NAMALWA (cell line): ENCODE data around the gene KATNIP.

Source experiments
- DNase-seq: peaks from one replicate; pipeline ENCODE4 v3.0.0-alpha.2; 2015; ENCODE audit warnings: low spot score

The KATNIP gene

GRCh38 chr16:27549746-27550581, at the start of gene KATNIP, which contains the start of gene GTF3C1:
Gene KATNIP, plus strand, starts transcription at chr16:27550144. Its CDS starts 27 bp downstream, at chr16:27550171.
Gene GTF3C1, minus strand, starts transcription at chr16:27549913. Its CDS starts 23 bp downstream, at chr16:27549890.
- DNase-seq, result peak; percentile 99

- no peak for DNase-seq
Measured at GRCh38 chr16:27500801-27501200, 49.1 kb upstream of the KATNIP start.

- DNase-seq, result no peak
Measured at GRCh38 chr16:27503662-27504061, 46.3 kb upstream of the KATNIP start.

DNA sequence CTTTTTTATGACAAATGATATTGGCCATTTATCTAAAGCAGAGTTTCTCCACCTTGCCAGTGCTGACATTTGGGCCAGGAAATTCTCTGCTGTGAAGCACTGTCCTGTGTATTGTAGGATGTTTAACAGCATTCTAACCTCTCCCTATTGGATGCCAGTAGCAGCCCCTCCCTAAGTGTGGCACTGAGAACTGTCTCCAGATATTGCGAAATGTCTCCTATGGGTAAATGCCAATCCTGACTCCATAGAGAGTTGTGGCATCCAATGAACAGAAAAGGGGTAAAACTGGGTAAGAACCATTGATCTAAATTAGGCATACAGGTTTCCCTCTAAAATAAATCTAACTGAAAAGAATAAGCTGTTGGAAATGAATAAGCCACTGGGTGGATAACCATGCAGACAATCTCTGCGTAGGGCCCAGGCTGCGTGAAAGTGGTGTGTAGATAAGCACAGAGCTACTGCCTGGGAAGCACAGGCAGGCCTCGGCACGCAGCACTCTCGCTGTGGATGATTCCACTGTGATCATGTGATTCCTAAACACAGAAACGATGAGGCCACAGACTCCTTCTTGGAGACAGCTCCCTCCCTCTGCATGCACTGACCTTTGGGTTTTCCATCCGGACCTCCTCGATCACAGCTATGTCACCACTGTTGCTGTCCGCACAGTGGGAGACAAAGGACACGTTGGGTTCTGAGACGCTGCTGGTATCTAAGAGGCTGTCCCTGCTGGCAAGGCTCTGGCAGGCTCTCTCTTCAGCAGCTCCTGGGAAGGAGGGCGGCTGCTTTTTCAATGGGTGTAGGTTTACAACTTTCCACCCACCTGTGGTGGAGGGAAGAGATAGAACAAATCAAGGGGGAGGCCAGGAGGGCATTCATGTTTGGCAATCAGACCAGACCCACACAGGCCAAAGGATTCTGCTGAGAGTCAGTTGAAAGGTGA, 44.4 kb upstream of the KATNIP start:
- no peak for DNase-seq

DNA sequence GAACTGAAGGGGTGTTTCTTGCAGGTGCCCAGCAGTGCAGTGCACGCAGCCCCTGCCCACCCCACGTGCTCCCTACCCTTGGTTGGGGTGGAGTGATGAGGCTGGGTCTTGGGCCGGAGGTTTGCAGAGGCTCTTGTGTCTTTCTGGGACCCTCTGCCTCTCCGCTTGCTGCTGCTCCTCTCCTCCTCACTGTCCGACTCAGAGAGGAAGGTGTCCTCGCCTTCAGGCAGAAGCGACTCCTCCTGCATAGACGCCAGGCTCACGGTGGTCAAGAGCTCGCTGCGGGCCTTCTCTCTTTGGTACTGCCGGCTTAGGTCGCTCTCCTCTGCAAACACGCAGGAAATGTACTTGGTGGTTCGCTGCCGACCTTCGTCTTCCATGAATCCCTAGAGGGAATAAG, 43.2 kb upstream of the KATNIP start:
- DNase-seq, result no peak

DNA sequence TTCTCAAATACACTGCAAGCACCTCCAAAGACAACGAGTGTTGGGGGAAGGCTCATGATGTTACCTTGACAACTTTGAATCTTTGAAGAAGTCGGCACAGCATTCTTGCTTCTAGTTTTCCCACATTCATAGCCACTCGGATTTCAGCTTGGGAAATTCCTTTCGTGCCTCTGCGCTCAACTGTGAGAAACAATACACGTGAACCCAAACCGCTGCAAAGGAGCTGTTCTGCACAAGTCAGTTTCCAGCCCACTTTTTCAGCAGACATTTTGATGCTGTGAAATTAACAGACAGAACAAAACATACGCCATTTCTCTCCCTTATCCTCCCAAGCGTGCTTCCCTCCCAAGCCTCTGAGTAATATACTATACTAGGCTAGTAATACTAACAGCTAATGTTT, 41.5 kb upstream of the KATNIP start:
- no peak for DNase-seq

DNA sequence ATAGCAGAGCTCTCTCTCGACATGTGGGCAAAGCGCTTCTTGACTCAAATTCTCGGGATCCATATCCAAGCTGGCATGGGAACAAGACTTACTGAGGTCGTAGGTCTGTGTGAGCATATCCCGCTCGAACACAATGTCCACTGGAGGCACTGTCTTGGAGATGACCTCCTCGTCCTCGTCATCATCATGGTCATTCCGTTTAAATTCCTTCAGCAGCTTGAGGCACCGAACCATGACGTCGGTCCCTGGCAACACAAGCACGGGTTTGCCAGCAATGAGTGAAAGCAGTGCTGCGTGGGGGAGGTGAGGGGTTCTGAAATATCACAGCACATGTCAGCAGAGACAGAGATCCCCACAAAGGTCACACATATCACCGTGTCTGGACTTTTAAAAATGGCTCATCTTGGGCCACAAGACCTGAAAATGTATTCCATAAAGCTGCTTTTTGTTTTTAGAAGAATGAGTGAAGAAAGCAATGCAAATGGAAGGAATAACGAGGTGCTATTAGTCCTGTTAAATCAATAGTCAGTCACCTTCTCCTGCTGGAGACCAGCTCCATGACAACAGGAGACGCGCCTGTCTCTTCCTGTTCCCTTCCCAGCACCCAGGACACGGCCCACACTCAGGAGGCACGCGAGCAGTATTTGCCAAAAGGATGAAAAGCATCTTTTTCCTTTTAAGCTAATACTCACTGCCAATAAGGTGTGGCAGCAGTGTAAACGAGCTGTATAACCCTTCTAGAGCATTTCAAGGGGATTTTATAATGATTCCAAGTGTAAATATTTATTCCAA, 38.1 kb upstream of the KATNIP start:
- DNase-seq, result no peak

- DNase-seq, result no peak
Measured at GRCh38 chr16:27514806-27515205, 35.1 kb upstream of the KATNIP start.

DNA sequence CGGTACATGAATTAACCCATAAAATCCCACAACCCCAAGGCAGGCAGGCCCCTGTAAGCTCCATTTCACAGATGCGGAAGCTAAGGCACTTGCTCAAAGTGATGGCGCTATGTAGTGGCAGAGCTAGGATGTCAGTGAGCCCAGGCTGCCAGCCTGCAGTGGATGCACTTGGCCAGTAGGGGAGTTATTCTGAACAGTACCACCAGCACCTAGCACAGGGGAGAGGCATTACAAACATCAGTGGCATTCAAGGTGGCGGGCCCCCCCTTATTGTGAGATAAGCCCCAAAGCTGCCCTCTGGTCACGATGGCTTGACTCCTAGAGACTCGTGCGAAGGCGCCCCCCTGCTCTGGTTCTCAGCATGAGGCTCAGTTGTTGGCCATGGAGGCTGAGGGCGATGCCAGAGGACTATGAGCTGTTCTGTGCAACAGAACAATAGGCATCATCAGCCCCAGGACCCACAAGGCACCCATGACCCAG, 34.0 kb upstream of the KATNIP start:
- peak; percentile 62 for DNase-seq

GRCh38 chr16:27516365-27516764, 33.6 kb upstream of the KATNIP start:
- DNase-seq, result no peak

- DNase-seq, result no peak
Measured at GRCh38 chr16:27517664-27518063, 32.3 kb upstream of the KATNIP start.

DNA sequence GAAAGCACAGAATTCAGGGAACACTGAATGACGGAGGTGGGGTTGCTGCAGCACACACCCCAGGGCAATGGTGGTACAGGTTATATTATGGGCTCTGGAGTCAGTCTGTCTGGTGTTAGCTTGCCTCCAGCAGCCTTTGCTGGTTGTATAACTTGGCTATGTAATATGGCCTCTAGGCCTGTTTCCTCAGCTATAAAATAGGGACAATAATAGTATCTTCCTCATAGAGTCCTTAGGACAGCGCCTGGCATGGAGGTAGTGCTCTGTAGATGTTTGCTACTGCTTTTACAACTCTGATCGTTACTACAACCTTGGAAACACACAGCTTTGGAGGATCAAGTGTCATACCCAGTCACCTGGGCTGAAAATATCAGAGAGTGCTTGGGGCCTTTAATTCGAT, 31.7 kb upstream of the KATNIP start:
- no peak for DNase-seq

DNA sequence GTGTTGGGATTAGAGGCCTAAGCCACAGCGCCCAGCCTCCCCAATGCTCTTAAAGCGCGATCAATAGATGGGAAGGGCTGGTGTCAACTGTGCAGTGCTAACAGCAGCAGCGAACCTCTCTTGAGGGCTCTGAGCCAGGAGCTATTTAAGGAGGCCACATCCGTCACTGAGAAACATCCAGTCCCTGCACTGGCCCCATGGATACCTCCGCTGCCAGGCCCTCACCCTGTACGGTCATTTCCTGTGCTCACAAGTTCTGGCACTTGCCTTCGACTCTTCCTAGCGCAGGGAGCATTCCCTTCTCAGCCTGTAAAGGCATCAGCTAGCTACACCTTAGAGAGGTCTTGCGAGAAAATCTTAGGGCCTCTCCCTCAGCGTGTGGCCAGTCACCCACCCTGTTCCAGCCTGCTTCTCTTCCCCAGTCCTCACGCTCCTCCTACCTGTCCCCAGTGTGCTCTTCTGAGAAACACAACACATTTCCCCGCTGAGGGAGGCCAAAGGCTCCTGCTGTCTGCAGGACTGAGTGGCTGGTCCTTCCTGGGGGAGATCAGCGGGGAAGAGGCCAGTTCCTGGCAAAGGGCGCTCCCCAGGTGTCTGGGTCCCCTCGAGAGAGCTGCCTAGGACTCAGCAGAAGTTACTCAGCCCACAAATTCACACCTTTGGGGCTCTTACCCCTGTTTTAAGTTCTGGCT, 28.8 kb upstream of the KATNIP start:
- DNase-seq, result no peak

- DNase-seq, result no peak
Measured at GRCh38 chr16:27522173-27522707, 27.7 kb upstream of the KATNIP start.

DNA sequence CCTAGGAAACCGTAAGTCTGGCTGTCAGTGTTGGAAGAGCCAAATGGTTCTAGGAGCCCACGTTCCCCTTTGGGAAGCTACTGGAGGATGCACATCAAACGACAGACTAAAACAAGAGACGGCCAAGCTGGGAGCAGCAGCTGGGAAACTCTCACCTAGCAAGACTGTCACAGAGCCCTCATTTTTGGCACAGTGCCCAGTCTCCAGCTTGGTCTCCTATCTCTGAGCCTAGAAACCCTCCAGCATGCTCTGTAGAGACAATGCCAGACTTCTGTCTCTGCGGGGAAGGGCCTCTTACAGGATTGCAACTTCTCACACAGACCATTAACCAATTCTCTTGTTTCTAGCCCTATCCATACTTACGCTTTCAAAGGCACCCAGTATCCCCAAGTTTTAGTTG, 23.8 kb upstream of the KATNIP start:
- peak; percentile 13 for DNase-seq

DNA sequence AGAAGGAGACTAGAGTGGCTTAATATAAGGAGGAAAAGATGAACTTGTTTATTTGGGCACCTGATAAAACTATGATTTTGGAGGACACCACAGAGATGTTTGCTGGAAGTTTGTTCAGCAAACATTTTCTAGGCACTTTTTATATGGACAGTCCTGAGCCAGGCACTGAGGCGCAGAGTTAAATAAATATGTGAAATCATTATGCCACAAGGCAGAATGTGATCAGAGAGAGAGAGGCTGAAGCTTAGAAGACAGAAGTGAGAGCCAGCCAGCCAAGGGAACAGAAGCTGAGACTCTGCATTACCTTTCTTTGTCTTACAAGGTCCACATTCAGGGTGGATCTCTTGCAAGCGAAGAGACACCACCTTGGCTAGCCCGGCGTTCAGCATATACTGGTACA, 21.6 kb upstream of the KATNIP start:
- DNase-seq, result no peak

- DNase-seq, result no peak
Measured at GRCh38 chr16:27529962-27530361, 20.0 kb upstream of the KATNIP start.

DNA sequence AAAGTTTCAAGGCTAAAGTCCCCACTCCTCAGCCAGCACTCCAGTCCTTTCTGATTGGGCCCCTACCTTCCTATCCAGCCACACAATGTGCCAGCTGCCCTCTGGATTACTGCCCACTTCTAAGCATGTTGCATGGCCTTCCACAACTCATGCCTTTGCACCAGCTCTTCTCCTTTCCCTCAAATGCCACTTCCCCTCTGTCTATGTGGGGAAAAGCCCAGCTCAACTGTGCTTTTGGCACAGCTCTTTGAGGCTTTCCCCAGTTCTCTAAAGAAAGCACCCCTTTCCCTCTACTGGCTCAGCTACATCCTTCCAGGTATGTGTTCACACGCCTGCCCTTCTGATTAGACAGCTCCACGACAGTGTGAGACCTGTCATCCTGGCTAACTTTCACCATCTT, 18.8 kb upstream of the KATNIP start:
- no peak for DNase-seq

DNA sequence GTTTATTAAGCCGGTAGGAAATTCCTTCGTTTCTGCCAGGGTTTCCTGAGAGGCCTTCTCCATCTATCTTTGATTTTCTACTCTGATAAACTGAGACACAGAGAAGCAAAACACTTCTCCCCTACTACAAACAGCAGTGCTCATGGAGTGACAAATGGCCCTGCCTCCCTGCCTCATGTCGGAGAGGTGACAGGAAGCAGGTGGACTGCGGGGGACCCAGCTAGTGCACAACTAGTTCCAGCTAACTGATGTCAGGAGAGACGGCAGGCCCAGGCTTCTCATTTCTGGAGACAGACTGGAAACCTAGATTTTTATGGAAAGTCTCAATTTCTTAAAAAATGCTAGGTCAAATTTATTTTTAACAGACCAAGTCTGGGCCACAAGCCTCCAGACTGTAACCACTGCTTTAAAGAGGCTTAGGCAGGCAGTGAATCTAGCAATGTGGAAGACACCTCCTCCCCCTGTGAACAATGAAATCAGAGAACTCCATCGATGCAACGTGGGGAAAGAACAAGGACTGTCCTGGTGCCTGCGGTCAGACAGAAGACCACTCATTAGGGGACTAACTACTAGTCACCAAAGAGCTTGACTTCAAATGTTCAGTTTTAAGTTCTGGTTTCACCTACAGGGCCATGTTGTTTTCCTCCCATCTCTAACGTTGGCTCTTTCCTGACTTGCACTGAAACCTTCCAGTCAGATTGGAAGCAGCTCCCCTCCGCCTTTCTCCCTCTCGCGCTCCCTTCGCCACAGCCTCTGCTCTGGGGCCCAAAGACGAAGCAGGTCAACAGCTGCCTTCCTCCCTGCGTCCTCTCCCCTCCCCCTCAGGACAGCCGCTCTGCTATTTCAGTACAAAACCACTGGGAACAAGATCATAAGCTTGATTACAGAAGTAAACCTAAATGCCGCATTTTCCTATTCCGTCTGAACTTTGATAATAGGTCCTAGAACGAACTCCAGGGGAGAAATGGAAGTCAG, 17.8 kb upstream of the KATNIP start:
- DNase-seq, result no peak

DNA sequence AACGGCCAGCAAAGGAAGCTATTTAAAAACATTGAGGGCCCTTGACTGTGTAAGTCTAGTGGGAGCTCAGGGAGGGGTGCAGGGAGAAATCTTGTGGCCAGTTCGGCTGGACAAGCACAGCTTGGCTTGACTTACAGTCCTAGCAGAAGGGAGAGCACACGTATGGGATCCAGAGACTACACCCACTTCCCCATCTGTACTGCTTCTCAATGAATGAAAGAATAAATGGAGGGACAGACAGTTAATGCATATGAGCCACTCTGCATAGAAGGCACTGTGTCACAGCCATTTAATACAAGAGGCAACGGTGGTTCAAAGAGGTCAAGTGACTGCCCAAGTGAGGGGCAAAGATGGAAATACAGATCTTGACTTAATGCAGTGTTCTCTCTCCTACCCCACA, 15.7 kb upstream of the KATNIP start:
- no peak for DNase-seq
